Measurements from ENCODE around the gene SULT1A1.
"Not testable (repeated sequence)": the region's sequence is repeated elsewhere in the genome, so short reads cannot be mapped to it uniquely, and the experiment has no call there.

The SULT1A1 gene

DNA sequence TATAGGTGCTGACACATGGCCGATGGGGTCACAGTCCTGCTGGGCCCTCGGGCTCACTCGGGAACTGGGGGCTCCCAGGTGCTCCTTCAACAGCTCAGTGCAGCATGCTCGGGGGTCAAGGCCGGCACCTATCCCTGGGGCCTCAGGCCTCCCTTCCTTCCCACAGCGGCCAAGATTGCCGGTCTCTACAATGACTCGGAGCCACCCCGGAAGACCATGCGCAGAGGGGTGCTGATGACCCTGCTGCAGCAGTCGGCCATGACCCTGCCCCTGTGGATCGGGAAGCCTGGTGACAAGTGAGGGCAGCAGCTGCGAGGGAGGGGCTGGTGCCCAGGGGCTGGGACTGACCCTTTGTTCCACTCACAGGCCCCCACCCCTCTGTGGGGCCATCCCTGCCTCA, 19.9 kb downstream of the SULT1A1 start:
- no peak for DNase-seq

- no peak for DNase-seq
These were observed 20.8 kb downstream of the SULT1A1 start for GRCh38 chr16:28589069-28589468.

DNA sequence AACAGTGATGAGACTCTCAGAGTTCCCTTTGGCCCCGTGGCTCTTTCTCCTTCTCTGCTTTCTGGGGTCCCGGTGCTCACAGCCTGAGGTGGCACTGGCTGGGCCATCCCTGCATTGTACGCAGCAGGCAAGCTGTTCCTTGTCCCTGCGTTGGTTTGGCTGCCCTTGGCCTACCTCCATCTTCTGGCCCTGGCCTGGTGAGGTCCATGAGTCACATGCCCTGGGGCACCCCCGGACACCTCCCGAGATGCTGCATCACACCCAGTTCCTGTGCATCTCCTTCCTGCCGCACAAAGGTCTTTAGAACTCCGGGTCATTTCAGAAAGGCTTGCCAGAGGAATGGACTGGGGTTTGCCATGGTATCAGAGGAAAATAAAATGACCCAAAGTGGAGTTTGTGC, 22.5 kb downstream of the SULT1A1 start:
- no peak for DNase-seq

DNA sequence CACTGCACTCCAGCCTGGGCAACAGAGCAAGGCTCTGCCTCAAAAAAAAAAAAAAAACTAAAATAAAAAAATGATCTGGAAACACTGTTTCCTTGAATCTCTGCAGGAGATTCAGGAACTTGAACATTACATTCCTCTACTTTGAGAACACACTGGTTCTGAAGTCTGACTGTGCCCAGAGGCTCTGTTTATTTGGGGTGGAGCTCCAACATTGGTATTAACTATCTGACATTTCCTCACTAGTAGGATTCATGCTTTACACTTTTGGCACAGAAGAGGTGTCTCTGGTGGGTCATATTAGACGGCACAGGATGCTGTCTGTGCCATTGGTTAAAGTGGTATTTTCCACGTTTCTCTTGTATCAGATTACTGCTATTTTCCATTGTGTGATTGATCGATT, 23.4 kb downstream of the SULT1A1 start:
- no peak for DNase-seq

DNA sequence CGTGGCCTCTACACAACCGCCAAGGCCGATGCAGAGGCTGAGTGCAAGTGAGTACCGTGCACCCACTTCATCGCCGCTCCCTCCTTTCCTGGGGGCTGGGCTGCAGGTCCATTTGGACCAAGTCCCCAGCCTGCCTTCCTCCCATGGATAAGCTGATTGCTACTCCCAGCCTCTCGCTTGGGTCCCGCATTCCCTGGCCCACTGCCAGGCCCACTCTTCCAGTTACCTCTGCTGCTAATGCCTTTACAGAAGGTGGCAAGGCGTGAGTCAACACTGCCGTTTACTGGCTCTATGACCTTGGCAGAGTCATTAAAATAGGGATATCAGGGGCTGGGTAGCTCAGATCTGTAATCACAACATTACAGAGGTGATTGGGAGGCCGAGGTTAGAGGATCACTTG, 24.2 kb downstream of the SULT1A1 start:
- DNase-seq = no peak

DNA sequence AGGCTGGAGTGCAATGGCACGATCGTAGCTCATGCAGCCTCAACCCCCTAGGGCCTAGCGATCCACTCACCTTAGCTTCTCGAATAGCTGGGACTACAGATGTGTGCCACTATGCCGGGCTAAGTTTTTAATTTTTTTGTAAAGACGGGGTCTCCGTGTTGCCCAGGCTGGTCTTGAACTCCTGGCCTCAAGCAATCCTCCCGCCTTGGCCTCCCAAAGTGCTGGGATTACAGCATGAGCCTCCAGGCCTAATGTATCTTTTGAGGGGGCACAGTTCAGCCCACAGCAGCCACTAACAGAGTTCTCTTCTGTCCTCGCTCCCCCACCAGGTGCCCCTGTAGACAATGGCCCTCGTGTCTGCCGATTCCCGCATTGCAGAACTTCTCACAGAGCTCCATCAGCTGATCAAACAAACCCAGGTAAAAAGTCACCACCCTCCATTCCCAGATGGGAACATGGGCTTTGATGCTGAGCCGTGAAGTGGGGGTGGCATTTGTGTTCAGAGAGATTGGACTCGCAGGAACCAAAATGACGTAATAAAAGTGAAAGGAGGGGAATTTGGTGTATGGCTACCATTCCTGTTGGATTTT, 29.0 kb downstream of the SULT1A1 start:
- no peak for DNase-seq

GRCh38 chr16:28575446-28576109, 34.3 kb downstream of the SULT1A1 start:
- no peak for DNase-seq

- no peak for DNase-seq
These were observed 34.9 kb downstream of the SULT1A1 start for GRCh38 chr16:28574925-28575324.

DNA sequence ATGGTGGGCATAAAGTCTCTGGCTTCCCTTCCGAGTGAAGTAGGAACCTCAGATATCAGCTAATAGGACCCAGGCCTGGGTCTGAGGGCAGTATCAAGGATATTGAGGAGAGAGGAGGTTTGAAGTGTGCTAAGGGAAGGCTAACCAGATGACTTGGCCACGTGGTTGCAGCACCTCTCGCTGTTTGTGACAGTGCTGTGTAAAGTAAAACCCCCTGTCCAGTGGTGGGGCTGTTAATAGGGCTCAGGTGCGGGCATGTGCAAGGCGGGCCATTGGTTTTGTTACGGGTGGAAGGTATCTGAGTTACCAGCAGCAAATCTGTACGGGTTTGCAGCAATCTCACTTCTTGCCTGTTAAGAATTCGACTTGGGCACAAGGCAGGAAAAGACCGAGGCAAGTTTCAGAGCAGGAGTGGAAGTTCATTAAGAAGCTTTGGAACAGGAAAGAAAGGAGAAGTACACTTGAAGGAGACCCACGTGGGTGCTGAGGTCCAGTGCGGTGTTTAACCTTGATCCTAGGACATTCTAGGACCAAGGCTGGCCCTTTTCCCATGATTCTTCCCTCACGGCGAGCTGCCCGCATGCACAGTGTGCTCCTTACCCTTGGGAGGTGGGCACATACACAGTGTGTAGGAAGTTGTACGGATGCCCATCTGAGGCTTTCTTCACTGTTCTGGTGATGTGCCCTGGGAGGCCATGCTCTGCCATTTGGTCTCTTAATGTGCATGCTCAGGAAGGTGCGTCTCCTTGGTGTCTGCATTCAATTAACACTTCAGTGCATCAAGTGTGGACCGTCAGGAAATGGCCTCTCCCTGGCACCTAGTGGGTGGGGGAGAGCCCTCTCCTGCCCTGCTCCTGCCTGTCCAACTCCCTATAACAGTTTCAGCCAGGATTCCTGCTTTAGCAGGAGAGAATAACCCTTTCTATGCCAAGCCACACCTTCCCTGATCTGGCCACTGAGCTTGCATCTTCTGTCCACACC, 35.8 kb downstream of the SULT1A1 start:
- no peak for DNase-seq

GRCh38 chr16:28572696-28573510, 36.9 kb downstream of the SULT1A1 start:
- no peak for DNase-seq

GRCh38 chr16:28569968-28570752, 39.7 kb downstream of the SULT1A1 start:
- DNase-seq = no peak

GRCh38 chr16:28569021-28569420, 40.8 kb downstream of the SULT1A1 start:
- no peak for DNase-seq

GRCh38 chr16:28567292-28567691, 42.6 kb downstream of the SULT1A1 start:
- no peak for DNase-seq

DNA sequence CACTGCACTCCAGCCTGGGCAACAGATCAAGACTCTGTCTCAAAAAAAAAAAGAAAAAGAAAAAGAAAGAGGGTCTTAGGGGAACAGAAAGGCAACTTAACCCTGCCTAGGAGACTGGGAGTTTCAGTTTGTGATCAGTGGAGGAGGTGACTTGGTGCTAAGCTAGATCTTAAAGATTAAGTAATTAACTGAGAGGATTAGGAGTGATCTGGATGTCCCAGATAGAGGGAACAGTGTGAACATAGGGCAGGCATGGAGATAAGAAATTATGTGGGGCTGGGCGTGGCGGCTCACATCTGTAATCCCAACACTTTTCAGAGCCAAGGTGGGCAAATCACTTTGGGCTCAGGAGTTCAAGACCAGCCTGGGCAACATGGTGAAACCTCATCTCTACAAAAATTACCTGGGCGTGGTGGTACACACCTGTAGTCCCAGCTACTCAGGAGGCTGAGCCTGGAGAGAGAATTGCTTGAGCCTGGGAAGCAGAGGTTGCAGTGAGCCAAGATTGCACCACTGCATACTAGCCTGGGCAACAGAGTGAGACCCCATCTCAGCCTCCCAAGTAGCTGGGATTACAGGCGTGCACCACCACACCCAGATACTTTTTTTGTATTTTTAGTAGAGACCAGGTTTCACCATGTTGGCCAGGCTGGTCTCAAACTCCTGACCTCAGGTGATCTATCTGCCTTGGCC, 43.5 kb downstream of the SULT1A1 start:
- DNase-seq = not testable (repeated sequence)

DNA sequence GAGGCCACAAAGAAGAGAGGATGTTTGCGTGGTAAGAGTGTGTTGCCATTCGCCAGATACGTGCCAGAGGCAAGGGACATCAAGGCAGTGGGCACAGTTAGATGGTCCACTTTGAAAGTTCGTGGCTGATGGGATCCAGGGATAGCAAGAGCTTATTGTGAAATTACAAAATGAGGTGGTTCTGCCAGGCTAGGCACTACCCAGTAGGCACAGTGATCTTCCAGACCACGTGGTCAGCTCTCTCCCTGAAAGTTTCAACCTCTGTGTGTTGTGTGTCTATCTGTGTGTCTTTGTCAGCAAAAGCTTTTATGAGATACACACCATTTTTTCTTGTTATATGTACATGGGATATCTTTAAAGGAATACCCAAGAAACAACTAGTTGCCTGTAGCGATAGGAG, 46.6 kb downstream of the SULT1A1 start:
- no peak for DNase-seq

- no peak for DNase-seq
These were observed 47.6 kb downstream of the SULT1A1 start for GRCh38 chr16:28562199-28562598.

GRCh38 chr16:28561557-28562187, 48.2 kb downstream of the SULT1A1 start:
- no peak for DNase-seq

GRCh38 chr16:28558456-28558855, 51.4 kb downstream of the SULT1A1 start:
- DNase-seq = no peak

DNA sequence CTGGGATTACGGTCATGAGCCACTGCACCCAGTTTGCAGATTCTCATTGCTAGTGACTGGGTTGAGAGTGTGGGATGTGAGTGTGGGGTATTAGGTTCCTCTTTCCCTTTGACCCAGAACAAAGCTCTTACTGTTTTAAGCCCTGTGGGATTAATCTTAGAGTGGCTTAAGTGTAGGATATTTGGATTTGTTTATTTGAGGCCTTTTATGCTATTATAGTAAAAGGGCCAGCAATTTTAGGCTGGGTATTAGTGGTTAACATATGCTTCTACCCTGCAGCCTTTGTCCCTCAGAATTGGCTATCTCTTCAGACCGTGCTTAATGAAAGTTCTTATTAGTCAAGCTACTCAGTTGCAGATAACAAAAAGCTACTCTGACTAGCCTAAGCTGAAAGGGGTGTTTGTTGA, 52.9 kb downstream of the SULT1A1 start:
- DNase-seq = no peak

DNA sequence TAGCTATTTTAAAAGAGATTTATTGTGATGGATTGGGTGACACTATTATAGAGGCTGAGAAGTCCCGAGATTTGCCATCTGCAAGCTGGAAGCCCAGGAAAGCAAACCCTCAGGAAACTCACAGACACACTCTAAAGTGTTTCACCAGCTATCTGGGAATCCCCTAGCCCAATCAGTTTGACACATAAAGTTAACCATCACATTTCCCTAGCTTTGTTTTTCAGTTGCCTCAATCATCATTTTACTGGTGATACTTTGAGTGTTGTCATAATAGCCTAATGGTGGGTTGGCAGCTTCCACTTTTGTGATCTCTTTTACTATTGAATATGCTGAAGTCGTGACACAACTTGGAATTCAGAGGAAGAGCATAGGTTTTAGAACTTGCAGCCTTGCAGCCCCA, 54.3 kb downstream of the SULT1A1 start:
- DNase-seq = no peak

Data from NCI-H748 treated with DMSO at 0.1 percent for 48 hours (cell line).